GM10248 (cell line): ENCODE data around the gene LIG4.

Experiments
- CTCF ChIA-PET: fragments of 300-600 bp; sonication (Branson Sonifier 250); formaldehyde crosslinking; extraction: SDS; loops from one replicate; lab custom pipeline; 2021; ENCODE audit warnings: antibody characterized with exemption; lab: Yijun Ruan, JAX
- POLR2A ChIA-PET: fragments of 350-650 bp; sonication (Branson Sonifier 250); formaldehyde crosslinking; extraction: SDS; loops from one replicate; lab custom pipeline; 2020; ENCODE audit warnings: antibody characterized with exemption; lab: Yijun Ruan, JAX
- DNase-seq: peaks from one replicate; pipeline ENCODE4 v3.0.0; 2012; ENCODE audit errors: extremely low spot score
- CTCF ChIP-seq: IDR thresholded peaks from 2 replicates; pipeline ENCODE4 v1.5.1; 2012; ENCODE audit warnings: mild to moderate bottlenecking, low read depth; ENCODE audit errors: extremely low read depth, missing control alignments, control extremely low read depth

LIG4 gene

GRCh38 chr13:108214441-108215271, 680 bp downstream of the LIG4 start:
- DNase-seq: no peak
- ChIA-PET CTCF (interaction anchor here (1.5 kb wide), 1 partner anchor 9 kb away, joined by 3 read pairs; no protein-coding TSS in a partner anchor), POLR2A (no interaction called here)
- no peak for TF ChIP-seq CTCF

GRCh38 chr13:108213946-108214345, 1.4 kb downstream of the LIG4 start:
- POLR2A ChIA-PET: no interaction called here
- TF ChIP-seq CTCF: no peak
- no peak for DNase-seq
- CTCF ChIA-PET: interaction anchor here (1.3 to 1.5 kb wide), 2 partner anchors 9 to 17 kb away, joined by 3 to 4 read pairs; no protein-coding TSS in a partner anchor

GRCh38 chr13:108212886-108213285, 2.5 kb downstream of the LIG4 start:
- POLR2A ChIA-PET: no interaction called here
- no peak for DNase-seq
- CTCF ChIA-PET: interaction anchor here (1.1 to 1.3 kb wide), 2 partner anchors 18 to 57 kb away, joined by 4 read pairs; no protein-coding TSS in a partner anchor
- TF ChIP-seq CTCF: no peak

- CTCF ChIA-PET: interaction anchor here (1.0 kb wide), 1 partner anchor 12 kb away, joined by 3 read pairs; no protein-coding TSS in a partner anchor
- POLR2A ChIA-PET: no interaction called here
- no peak for TF ChIP-seq CTCF
- DNase-seq: no peak
Observed at GRCh38 chr13:108210551-108210950, 4.8 kb downstream of the LIG4 start.

GRCh38 chr13:108200781-108201398, 14.4 kb downstream of the LIG4 start:
- no peak for DNase-seq
- no peak for TF ChIP-seq CTCF
- ChIA-PET CTCF (no interaction called here), POLR2A (no interaction called here)

GRCh38 chr13:108195861-108196260, 19.5 kb downstream of the LIG4 start:
- no peak for TF ChIP-seq CTCF
- ChIA-PET POLR2A (no interaction called here), CTCF (interaction anchor here (1.2 kb wide), 2 partner anchors 18 to 20 kb away, joined by 3 read pairs; no protein-coding TSS in a partner anchor)
- DNase-seq: no peak
